Stomach (tissue), 4 donors: ENCODE measurements around the gene PFKFB4.

Source experiments
- CTCF ChIP-seq, 7 experiments: fragments of 450-650 bp in 4 of 7; fragments of 200-600 bp in 3 of 7; sonication (generic) in 3 of 7; IDR thresholded peaks; one replicate each; pipeline ENCODE4 v1.5.1; 2016 to 2019; ENCODE audit warnings: antibody characterized with exemption in 7 of 7, control low read depth in 2 of 7, mild to moderate bottlenecking in 1 of 7
- EP300 ChIP-seq: sonication (generic); formaldehyde crosslinking; IDR thresholded peaks from one replicate; pipeline ENCODE4 v1.6.1; 2017; ENCODE audit warnings: antibody characterized with exemption

- TF ChIP-seq CTCF (IDR thresholded peaks at IDR 0.05) (no peak), EP300 (no peak)
These were observed 39.6 kb upstream of the PFKFB4 start for GRCh38 chr3:48596157-48596556.
